OCI-LY3 (cell line): ENCODE results near the gene COL9A1.

Source experiments
- CTCF ChIP-seq: fragments of 200-600, 300-600 bp; sonication (generic); IDR thresholded peaks from 2 replicates; pipeline ENCODE4 v1.5.1; 2014; ENCODE audit warnings: antibody characterized with exemption, low read length, low read depth
- EZH2phosphoT487 ChIP-seq: fragments of 200-600 bp; shearing (Covaris generic); IDR thresholded peaks from 2 replicates; pipeline ENCODE4 v1.6.1; 2018; ENCODE audit warnings: antibody characterized with exemption, mixed run types, low read depth

DNA sequence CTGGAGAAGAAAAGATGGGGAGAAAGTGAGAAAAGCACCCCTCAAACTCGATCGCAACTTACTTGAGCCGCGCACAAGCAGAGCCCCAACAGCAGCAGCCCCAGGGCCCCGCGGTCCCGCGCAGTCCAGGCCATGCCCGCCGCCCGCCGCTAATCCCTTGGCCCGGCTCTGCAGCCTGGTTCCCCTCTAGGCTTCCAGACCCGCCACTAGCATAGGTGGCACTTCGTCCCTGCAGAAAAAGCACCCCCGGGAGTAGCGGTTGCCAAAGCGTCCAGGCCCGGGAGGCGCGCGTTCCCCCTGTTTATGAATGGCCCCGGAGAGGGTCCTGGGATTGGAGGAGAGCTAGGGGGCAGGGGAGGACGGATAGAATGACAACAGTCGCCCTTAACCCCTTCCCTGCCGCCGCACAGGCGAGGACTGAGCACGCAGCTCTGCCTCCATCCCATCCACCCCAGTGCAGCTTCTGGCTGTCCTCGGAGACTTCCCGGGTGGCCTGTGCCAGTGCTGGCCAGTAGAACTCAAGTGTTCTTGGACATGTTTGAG lies 19.9 kb downstream of the COL9A1 start:
- TF ChIP-seq CTCF, result no peak
- TF ChIP-seq EZH2phosphoT487, result no peak
